NCI-H510A (cell line): ENCODE data around the gene ATCAY.
"Not testable (repeated sequence)": the region's sequence is repeated elsewhere in the genome, so short reads cannot be mapped to it uniquely, and the experiment has no call there.

Experiments
- DNase-seq: peaks from one replicate; lab custom pipeline; 2025; lab: John Stamatoyannopoulos, UW

ATCAY gene

GRCh38 chr19:3949294-3949693 lies 68.8 kb downstream of the ATCAY start:
- DNase-seq = no peak

DNA sequence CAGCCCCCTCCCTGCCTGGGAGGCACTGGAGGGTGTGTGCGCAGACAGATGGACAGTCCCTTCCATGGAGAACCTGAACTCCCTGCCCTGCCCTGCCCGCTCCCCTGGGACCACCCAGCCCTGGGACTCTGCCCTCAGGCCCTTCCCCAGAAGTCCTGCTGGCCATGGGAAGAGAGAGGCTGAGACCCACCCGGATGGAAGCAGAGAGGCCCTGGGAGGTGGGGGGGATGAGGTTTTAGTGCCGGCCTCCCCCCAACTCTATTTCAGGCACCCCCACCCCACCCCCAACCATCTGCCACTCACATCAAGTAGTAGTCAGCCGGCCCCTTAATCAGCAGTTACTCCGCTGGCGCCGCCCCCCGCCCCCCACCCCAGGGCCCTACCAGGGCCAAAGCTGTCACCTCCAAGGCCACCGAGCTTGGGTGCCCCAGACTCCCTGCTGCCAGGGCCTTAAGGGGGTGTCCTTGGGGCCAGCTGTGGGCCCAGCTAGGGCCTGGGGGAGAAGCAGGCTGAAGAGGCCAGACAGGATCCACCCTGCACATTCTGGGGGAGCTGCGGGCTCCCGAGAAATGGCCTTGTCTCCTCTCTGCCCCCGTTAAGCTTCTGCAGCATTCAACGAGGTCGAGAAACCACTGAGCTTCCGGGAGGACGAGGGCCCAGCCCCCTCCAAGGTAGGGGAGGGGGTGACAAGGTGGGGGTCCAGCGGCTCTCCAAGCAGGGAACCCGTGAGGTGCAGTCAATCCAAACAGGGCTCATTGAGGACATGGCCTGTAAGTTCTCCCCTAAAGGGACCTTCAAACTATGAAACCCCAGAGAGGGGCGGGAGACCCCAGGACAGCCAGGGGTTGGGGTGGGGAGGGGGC lies 69.7 kb downstream of the ATCAY start:
- DNase-seq = no peak

GRCh38 chr19:3950871-3951861 lies 70.7 kb downstream of the ATCAY start:
- DNase-seq = no peak

DNA sequence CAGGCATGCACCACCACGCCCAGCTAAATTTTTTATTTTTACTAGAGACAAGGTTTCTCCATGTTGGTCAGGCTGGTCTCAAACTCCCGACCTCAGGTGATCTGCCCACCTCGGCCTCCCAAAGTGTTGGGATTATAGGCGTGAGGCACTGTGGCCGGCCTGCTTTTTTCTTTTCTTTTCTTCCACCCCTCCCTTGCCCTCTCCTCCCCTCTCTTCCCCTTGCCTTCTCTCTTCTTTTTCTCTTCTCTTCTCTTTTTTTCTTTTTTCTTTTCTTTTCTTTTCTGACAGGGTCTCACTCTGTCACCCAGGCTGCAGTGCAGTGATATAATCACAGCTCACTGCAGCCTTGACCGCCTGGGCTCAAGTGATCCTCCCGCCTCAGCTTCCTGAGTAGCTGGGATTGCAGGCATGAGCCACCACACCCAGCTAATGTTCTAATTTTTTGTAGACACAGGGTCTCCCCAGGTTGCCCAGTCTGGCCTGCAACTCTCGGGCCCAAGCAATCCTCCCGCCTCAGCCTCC lies 72.3 kb downstream of the ATCAY start:
- DNase-seq = not testable (repeated sequence)

GRCh38 chr19:3954107-3954506 lies 73.6 kb downstream of the ATCAY start:
- no peak for DNase-seq

- not testable (repeated sequence) for DNase-seq
These were observed 74.8 kb downstream of the ATCAY start for GRCh38 chr19:3955276-3955675.

DNA sequence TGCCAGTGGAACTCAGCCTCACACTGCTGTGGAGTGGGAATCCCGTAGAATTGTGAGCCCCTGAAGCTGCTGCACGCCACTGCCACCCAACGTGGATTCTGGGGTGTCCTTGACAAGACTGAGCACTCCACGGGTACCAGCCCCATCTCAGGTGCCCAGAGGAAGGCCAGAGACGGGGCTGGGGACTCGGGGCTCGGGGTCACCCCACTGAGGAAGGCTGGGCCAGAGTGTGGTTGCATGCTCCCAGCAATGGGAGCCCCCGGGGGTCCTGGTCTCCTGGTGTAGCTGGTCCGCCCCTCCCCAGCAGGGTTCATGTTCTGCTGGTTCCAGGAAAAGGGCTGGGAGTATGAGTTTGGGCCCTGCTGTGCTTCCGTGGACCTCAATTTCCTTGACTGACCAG lies 75.2 kb downstream of the ATCAY start:
- DNase-seq = no peak

DNA sequence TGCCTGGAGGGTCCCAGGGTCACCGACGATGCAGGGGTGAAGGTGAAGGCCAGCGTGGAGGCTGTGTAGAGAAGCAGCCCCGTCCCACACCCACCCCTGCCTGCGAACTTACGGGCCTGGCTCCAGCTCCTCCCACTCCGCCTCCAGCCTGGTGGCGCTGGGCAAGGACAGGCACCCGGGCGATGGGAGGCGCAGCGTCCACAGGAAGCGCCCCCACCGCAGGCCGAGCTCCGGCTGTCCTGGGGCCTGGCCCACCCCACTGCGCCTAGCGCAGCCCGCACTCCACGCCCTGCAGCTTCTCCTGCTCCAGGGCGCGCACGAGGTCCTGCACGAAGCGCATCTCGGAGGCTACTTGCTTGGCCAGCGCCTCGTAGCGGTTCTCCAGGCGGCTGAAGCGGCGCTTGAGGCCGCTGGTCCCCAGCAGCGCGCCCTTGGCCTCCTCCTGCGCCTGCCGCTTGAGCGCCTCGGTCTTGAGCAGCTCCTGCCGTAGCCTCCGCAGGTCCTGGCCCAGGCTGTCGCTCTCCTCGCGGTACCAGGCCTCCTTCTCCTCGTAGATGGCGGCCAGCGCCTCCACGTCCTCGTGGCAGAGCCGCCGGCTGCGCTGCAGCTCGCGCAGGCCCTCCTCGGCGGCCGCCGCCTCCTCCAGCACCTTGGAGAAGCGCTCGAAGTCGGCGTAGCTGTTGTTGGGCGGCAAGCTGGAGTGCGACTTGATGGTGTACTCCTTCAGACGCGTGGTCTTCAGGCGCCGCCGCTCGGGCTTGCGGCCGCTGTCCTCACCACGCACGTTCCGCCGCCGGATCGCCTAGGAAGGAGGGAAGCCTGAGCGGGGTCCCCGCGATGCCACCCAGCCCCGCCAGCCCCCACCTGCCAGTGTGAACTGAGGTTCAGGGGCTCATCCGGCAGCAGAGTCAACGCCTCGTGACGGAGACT lies 78.6 kb downstream of the ATCAY start:
- DNase-seq = no peak

- DNase-seq = no peak
These were observed 79.3 kb downstream of the ATCAY start for GRCh38 chr19:3959766-3960131.

- no peak for DNase-seq
These were observed 80.5 kb downstream of the ATCAY start for GRCh38 chr19:3961007-3961406.

- DNase-seq = no peak
These were observed 83.2 kb downstream of the ATCAY start for GRCh38 chr19:3963458-3964255.

GRCh38 chr19:3964256-3965194 lies 84.0 kb downstream of the ATCAY start:
- DNase-seq = no peak

GRCh38 chr19:3966051-3967017 lies 85.8 kb downstream of the ATCAY start:
- DNase-seq = no peak

GRCh38 chr19:3967983-3968382 lies 87.5 kb downstream of the ATCAY start:
- not testable (repeated sequence) for DNase-seq

GRCh38 chr19:3968556-3969434 lies 88.3 kb downstream of the ATCAY start:
- DNase-seq = peak; percentile 82

GRCh38 chr19:3969435-3970312 lies 89.2 kb downstream of the ATCAY start:
- DNase-seq = peak; percentile 66
